GM12878 (cell line): ENCODE measurements around the gene PBLD. TPM values are rescaled to one million over a fixed set of nuclear protein-coding genes. Genes with fewer than 3 reads are reported as not detected.

ENCODE experiments used
- ATAC-seq: fragments of 200-7000 bp; cut with Tn5 transposase; 3 replicates; pipeline ENCODE4 v1.9.1; 2020; ENCODE audit warnings: mild to moderate bottlenecking, moderate library complexity
- BruUV-seq: library from RNA; stranded (reverse); fragments of 400-500 nt; replicated peaks from 2 replicates; lab custom pipeline; 2021; lab: Mats Ljungman, UMichigan
- CTCF ChIA-PET: fragments of 300-600 bp; sonication (Branson Sonifier 250); formaldehyde crosslinking; extraction: SDS; loops from one replicate; lab custom pipeline; 2021; ENCODE audit warnings: inconsistent platforms; lab: Yijun Ruan, JAX
- POLR2A ChIA-PET: fragments of 350-600 bp; formaldehyde crosslinking; extraction: SDS; loops from one replicate; lab custom pipeline; 2021; ENCODE audit warnings: inconsistent platforms; lab: Charles Lee
- RAD21 ChIA-PET: fragments of 300-600 bp; sonication (Branson Sonifier 250); formaldehyde crosslinking; loops from one replicate; lab custom pipeline; 2023; ENCODE audit warnings: antibody characterized with exemption; ENCODE audit not compliant: unreplicated experiment; lab: Charles Lee
- SMC1A ChIA-PET: fragments of 300-600 bp; sonication (Branson Sonifier 250); formaldehyde crosslinking; loops from one replicate; lab custom pipeline; 2023; ENCODE audit not compliant: unreplicated experiment, uncharacterized antibody; lab: Charles Lee
- DNase-seq: peaks from one replicate; pipeline ENCODE4 v3.0.0-alpha.2; 2011; ENCODE audit warnings: low read depth, low spot score
- FAIRE-seq: peaks from 3 replicates; lab custom pipeline; 2011; peaks lifted over from hg19 to GRCh38; lab: Jason Lieb, UNC
- H2AFZ ChIP-seq: 2 replicates; pipeline ENCODE4 v1.6.0; 2011; ENCODE audit warnings: low read depth, low read length, control low read depth; ENCODE audit not compliant: control insufficient read depth
- H3K27ac ChIP-seq: 2 replicates; pipeline ENCODE4 v1.5.1; 2011; ENCODE audit warnings: control low read depth; ENCODE audit not compliant: control insufficient read depth, insufficient read depth
- H3K27me3 ChIP-seq, 2 experiments: replicated peaks in 1 of 2; 2 replicates each; pipeline versions ENCODE4 v1.6.0 to v1.6.1; 2011; ENCODE audit warnings: low read length in 1 of 2; ENCODE audit not compliant: control insufficient read depth in 2 of 2, insufficient read depth in 2 of 2
- H3K36me3 ChIP-seq, 2 experiments: 2 replicates each; pipeline ENCODE4 v1.5.1; 2011; ENCODE audit warnings: low read length in 1 of 2; ENCODE audit not compliant: control insufficient read depth in 2 of 2, insufficient read depth in 2 of 2
- H3K4me1 ChIP-seq: 2 replicates; pipeline ENCODE4 v1.6.1; 2011; ENCODE audit warnings: mild to moderate bottlenecking, low read length, moderate library complexity, mixed read lengths; ENCODE audit not compliant: control insufficient read depth, insufficient read depth
- H3K4me2 ChIP-seq: 2 replicates; pipeline ENCODE4 v1.6.0; 2011; ENCODE audit warnings: control low read depth; ENCODE audit not compliant: control insufficient read depth, insufficient read depth
- H3K4me3 ChIP-seq: fragments of 200-600 bp; sonication (generic); 2 replicates; pipeline ENCODE4 v1.5.1; 2016
- H3K79me2 ChIP-seq: 2 replicates; pipeline ENCODE4 v1.6.0; 2011; ENCODE audit warnings: low read length; ENCODE audit not compliant: control insufficient read depth, insufficient read depth
- H3K9ac ChIP-seq: 2 replicates; pipeline ENCODE4 v1.8.0; 2011; ENCODE audit warnings: low read length, control low read depth, mixed read lengths; ENCODE audit not compliant: control insufficient read depth, insufficient read depth
- H3K9me3 ChIP-seq: replicated peaks from 3 replicates; pipeline ENCODE4 v1.5.1; 2011; ENCODE audit warnings: mild to moderate bottlenecking, low read length; ENCODE audit not compliant: control insufficient read depth, insufficient read depth
- H4K20me1 ChIP-seq: 2 replicates; pipeline ENCODE4 v1.6.0; 2011; ENCODE audit not compliant: control insufficient read depth, insufficient read depth
- ATF7 ChIP-seq: fragments of 450-650 bp; IDR thresholded peaks from 2 replicates; pipeline ENCODE4 v1.6.1; 2016; ENCODE audit warnings: low read depth, mild to moderate bottlenecking
- BMI1 ChIP-seq: fragments of 450-650 bp; IDR thresholded peaks from 2 replicates; pipeline ENCODE4 v1.6.1; 2016; ENCODE audit warnings: mild to moderate bottlenecking, moderate library complexity, borderline replicate concordance
- ESRRA ChIP-seq: IDR thresholded peaks from 2 replicates; pipeline ENCODE4 v1.6.1; 2012; ENCODE audit warnings: mild to moderate bottlenecking, low read length, improper control_type of control experiment
- FOXM1 ChIP-seq: IDR thresholded peaks from 2 replicates; pipeline ENCODE4 v1.6.1; 2012; ENCODE audit warnings: low read depth, mild to moderate bottlenecking, inconsistent platforms, low read length, moderate library complexity
- GATAD2B ChIP-seq: fragments of 450-650 bp; conservative IDR thresholded peaks from 2 replicates; pipeline ENCODE4 v1.6.1; 2017; ENCODE audit warnings: low read depth, mild to moderate bottlenecking, moderate library complexity
- HDGF ChIP-seq: fragments of 450-650 bp; IDR thresholded peaks from 2 replicates; pipeline ENCODE4 v1.6.1; 2016; ENCODE audit warnings: antibody characterized with exemption
- TBL1XR1 ChIP-seq: IDR thresholded peaks from 2 replicates; pipeline ENCODE4 v1.6.1; 2012; ENCODE audit warnings: low read depth, low read length, improper control_type of control experiment
- TCF7 ChIP-seq: IDR thresholded peaks from 2 replicates; pipeline ENCODE4 v1.6.1; 2014; ENCODE audit warnings: antibody characterized with exemption, borderline replicate concordance
- ZBED1 ChIP-seq: IDR thresholded peaks from 2 replicates; pipeline ENCODE4 v1.6.1; 2016; ENCODE audit warnings: borderline replicate concordance
- ZNF687 ChIP-seq: fragments of 450-650 bp; IDR thresholded peaks from 2 replicates; pipeline ENCODE4 v1.6.1; 2017; ENCODE audit warnings: mild to moderate bottlenecking, moderate library complexity
- WGBS: methylation state at CpG from one replicate; pipeline ENCODE4 v1.1.6; 2016; ENCODE audit warnings: low lambda C conversion rate; ENCODE audit not compliant: insufficient replicate concordance, insufficient coverage; ENCODE audit errors: missing lambda C conversion rate; 5-methylcytosine and 5-hydroxymethylcytosine counted together
- in situ Hi-C: fragments of 300-500 bp; cut with MboI; formaldehyde crosslinking; loops from 9 replicates; pipeline ENCODE4 v1.14.3; 2018; ENCODE audit warnings: mixed read lengths
- intact Hi-C: fragments of 100-400 bp; cut with micrococcal nuclease; formaldehyde crosslinking; loops from one replicate; pipeline ENCODE4 v1.14.2; 2022; ENCODE audit not compliant: unreplicated experiment
- polyA plus RNA-seq, 11 experiments: library from polyadenylated mRNA; depleted of rRNA in 4 of 11; unstranded in 6 of 11; stranded (reverse) in 5 of 11; fragments of >200 nt; fragmentation: Nextera tagmentation in 4 of 11; fragmentation: Illumina TruSeq in 1 of 11; extraction: Ambion mirVana in 4 of 11; extraction: Trizol in 1 of 11; gene quantifications; 1 replicate in 1 of 11; 2 replicates in 10 of 11; pipeline versions ENCODE4 v1.2.1 to v1.2.3, GENCODE V29; 2011 to 2016; ENCODE audit warnings: inconsistent platforms in 2 of 11, missing spikeins in 2 of 11, low read depth in 1 of 11
- total RNA-seq, 4 experiments: library from RNA; depleted of rRNA in 3 of 4; stranded (reverse); fragments of >200 nt in 3 of 4; fragmentation: Illumina TruSeq in 1 of 4; extraction: Trizol in 1 of 4; gene quantifications; 2 replicates each; pipeline versions ENCODE4 v1.2.1 to v1.2.3, GENCODE V29; 2013 to 2021
- TF ChIP-seq, protein P1 (sequence below): fragments of 450-650 bp; formaldehyde crosslinking; IDR thresholded peaks from 2 replicates; pipeline ENCODE4 v1.4.0; 2022; ENCODE audit warnings: mild to moderate bottlenecking, moderate library complexity
- TF ChIP-seq, protein P2 (sequence below): fragments of 450-650 bp; formaldehyde crosslinking; IDR thresholded peaks from 2 replicates; pipeline ENCODE4 v1.4.0; 2020; ENCODE audit warnings: mild to moderate bottlenecking, moderate library complexity
- TF ChIP-seq, protein P3 (sequence below): IDR thresholded peaks from 2 replicates; pipeline ENCODE4 v1.6.1; 2012; ENCODE audit warnings: low read depth, low read length, improper control_type of control experiment

Gene PBLD
- total and polyA plus RNA-seq, 10 of the 15 experiments (the other 5 are each of a cell fraction or from before 2014, with no cell fraction given): 0.68 to 2.8 (median 1.7) TPM

GRCh38 chr10:68269562-68270290, 63.0 kb downstream of the PBLD start:
- Histone ChIP-seq H3K27ac (no peak overlapping the region), H3K9me3 (no peaks in the 10 kb centered on the region), H3K9ac (no peak overlapping the region), H3K4me1 (no peaks in the 10 kb centered on the region), H3K4me3 (no peak overlapping the region), H3K36me3 (no peaks in the 10 kb centered on the region), H3K4me2 (no peak overlapping the region), H4K20me1 (no peaks in the 10 kb centered on the region), H3K27me3 (no peaks in the 10 kb centered on the region), H2AFZ (no peak overlapping the region), H3K79me2 (no peaks in the 10 kb centered on the region)
- in situ Hi-C loops: no loop called here
- ChIA-PET POLR2A (no interaction called here), CTCF (interaction anchor here (2.2 to 2.3 kb wide), 2 partner anchors 32 to 56 kb away, joined by 5 read pairs; no protein-coding TSS in a partner anchor), SMC1A (no interaction called here), RAD21 (no interaction called here)
- no peak for ATAC-seq
- intact Hi-C loops: no loop called here
- 2% methylated on average over 2 of the region's 2 CpGs for WGBS
- no peak for DNase-seq
- BruUV-seq: no TSS peak
- no peak for FAIRE-seq
- TF ChIP-seq, protein P1, sequence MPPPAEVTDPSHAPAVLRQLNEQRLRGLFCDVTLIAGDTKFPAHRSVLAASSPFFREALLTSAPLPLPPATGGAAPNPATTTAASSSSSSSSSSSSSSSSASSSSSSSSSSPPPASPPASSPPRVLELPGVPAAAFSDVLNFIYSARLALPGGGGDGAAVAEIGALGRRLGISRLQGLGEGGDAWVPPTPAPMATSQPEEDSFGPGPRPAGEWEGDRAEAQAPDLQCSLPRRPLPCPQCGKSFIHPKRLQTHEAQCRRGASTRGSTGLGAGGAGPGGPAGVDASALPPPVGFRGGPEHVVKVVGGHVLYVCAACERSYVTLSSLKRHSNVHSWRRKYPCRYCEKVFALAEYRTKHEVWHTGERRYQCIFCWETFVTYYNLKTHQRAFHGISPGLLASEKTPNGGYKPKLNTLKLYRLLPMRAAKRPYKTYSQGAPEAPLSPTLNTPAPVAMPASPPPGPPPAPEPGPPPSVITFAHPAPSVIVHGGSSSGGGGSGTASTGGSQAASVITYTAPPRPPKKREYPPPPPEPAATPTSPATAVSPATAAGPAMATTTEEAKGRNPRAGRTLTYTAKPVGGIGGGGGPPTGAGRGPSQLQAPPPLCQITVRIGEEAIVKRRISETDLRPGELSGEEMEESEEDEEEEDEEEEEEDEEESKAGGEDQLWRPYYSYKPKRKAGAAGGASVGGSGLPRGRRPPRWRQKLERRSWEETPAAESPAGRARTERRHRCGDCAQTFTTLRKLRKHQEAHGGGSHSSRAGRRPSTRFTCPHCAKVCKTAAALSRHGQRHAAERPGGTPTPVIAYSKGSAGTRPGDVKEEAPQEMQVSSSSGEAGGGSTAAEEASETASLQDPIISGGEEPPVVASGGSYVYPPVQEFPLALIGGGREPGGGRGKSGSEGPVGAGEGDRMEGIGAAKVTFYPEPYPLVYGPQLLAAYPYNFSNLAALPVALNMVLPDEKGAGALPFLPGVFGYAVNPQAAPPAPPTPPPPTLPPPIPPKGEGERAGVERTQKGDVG: no peak
- TF ChIP-seq GATAD2B (no peak), ESRRA (no peak), BMI1 (no peak), TCF7 (no peak), FOXM1 (no peak), ZNF687 (no peak), ZBED1 (no peak), HDGF (no peak), ATF7 (no peak), TBL1XR1 (no peak)
- TF ChIP-seq, protein P2, sequence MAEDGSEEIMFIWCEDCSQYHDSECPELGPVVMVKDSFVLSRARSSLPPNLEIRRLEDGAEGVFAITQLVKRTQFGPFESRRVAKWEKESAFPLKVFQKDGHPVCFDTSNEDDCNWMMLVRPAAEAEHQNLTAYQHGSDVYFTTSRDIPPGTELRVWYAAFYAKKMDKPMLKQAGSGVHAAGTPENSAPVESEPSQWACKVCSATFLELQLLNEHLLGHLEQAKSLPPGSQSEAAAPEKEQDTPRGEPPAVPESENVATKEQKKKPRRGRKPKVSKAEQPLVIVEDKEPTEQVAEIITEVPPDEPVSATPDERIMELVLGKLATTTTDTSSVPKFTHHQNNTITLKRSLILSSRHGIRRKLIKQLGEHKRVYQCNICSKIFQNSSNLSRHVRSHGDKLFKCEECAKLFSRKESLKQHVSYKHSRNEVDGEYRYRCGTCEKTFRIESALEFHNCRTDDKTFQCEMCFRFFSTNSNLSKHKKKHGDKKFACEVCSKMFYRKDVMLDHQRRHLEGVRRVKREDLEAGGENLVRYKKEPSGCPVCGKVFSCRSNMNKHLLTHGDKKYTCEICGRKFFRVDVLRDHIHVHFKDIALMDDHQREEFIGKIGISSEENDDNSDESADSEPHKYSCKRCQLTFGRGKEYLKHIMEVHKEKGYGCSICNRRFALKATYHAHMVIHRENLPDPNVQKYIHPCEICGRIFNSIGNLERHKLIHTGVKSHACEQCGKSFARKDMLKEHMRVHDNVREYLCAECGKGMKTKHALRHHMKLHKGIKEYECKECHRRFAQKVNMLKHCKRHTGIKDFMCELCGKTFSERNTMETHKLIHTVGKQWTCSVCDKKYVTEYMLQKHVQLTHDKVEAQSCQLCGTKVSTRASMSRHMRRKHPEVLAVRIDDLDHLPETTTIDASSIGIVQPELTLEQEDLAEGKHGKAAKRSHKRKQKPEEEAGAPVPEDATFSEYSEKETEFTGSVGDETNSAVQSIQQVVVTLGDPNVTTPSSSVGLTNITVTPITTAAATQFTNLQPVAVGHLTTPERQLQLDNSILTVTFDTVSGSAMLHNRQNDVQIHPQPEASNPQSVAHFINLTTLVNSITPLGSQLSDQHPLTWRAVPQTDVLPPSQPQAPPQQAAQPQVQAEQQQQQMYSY: no peak
- TF ChIP-seq, protein P3, sequence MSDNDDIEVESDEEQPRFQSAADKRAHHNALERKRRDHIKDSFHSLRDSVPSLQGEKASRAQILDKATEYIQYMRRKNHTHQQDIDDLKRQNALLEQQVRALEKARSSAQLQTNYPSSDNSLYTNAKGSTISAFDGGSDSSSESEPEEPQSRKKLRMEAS: no peak
